Fibroblast of lung (primary cell): ENCODE data around the gene CDKAL1.

ENCODE experiments used
- EZH2 ChIP-seq: IDR thresholded peaks from 2 replicates; pipeline ENCODE4 v1.5.1; 2012; ENCODE audit warnings: low read length, control low read depth, mild to moderate bottlenecking; ENCODE audit errors: missing control alignments
- TF ChIP-seq, protein P1 (sequence below), 2 donors: IDR thresholded peaks in 1 of 2; conservative IDR thresholded peaks in 1 of 2; 1 replicate in 1 of 2; 2 replicates in 1 of 2; pipeline ENCODE4 v1.5.1; 2011 to 2012; ENCODE audit warnings: low read length in 2 of 2, control low read depth in 1 of 2, inconsistent platforms in 1 of 2, low read depth in 1 of 2, mild to moderate bottlenecking in 1 of 2

DNA sequence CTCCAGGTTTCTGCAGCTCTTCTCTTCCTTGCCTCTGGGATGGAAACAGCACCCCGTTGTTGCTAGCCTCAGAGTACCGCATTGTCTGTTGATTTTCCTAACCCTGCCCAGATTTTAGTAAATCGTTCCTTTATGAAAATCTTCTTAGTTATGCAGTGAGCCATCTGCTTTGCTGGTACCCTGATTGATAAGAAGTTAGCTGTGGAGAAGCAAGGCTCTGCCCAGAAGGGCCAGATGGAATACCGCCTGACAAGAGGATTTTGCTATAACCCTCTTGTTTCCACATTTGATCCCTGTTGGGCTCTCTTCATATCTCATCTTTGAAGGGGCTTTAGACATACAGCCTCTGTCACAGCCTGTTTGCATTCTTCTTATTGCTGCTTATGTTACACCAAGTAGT, 229.0 kb downstream of the CDKAL1 start:
- TF ChIP-seq, protein P1, sequence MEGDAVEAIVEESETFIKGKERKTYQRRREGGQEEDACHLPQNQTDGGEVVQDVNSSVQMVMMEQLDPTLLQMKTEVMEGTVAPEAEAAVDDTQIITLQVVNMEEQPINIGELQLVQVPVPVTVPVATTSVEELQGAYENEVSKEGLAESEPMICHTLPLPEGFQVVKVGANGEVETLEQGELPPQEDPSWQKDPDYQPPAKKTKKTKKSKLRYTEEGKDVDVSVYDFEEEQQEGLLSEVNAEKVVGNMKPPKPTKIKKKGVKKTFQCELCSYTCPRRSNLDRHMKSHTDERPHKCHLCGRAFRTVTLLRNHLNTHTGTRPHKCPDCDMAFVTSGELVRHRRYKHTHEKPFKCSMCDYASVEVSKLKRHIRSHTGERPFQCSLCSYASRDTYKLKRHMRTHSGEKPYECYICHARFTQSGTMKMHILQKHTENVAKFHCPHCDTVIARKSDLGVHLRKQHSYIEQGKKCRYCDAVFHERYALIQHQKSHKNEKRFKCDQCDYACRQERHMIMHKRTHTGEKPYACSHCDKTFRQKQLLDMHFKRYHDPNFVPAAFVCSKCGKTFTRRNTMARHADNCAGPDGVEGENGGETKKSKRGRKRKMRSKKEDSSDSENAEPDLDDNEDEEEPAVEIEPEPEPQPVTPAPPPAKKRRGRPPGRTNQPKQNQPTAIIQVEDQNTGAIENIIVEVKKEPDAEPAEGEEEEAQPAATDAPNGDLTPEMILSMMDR (conservative IDR thresholded peaks at IDR 0.05 in 1 of 2, IDR thresholded peaks at IDR 0.05 in 1 of 2; ENCODE audit: low read depth in 1 of 2, low read length in 2 of 2) = no peak
- no peak for TF ChIP-seq EZH2
